PC-3 (cell line): ENCODE results near the gene CBX6.

Experiments used
- EZH2 ChIP-seq: fragments of 300-600 bp; sonication (generic); IDR thresholded peaks from one replicate; pipeline ENCODE4 v1.6.1; 2017; ENCODE audit warnings: antibody characterized with exemption, mild to moderate bottlenecking, low read length; ENCODE audit not compliant: unreplicated experiment
- EZH2phosphoT487 ChIP-seq: fragments of 300-600 bp; sonication (generic); IDR thresholded peaks from 2 replicates; pipeline ENCODE4 v1.6.1; 2018; ENCODE audit warnings: mild to moderate bottlenecking, antibody characterized with exemption, low read length, borderline replicate concordance
- TF ChIP-seq, protein P1 (sequence below): fragments of 300-600 bp; sonication (generic); conservative IDR thresholded peaks from 2 replicates; pipeline ENCODE4 v1.5.1; 2017; ENCODE audit warnings: antibody characterized with exemption, low read depth, mild to moderate bottlenecking, low read length

DNA sequence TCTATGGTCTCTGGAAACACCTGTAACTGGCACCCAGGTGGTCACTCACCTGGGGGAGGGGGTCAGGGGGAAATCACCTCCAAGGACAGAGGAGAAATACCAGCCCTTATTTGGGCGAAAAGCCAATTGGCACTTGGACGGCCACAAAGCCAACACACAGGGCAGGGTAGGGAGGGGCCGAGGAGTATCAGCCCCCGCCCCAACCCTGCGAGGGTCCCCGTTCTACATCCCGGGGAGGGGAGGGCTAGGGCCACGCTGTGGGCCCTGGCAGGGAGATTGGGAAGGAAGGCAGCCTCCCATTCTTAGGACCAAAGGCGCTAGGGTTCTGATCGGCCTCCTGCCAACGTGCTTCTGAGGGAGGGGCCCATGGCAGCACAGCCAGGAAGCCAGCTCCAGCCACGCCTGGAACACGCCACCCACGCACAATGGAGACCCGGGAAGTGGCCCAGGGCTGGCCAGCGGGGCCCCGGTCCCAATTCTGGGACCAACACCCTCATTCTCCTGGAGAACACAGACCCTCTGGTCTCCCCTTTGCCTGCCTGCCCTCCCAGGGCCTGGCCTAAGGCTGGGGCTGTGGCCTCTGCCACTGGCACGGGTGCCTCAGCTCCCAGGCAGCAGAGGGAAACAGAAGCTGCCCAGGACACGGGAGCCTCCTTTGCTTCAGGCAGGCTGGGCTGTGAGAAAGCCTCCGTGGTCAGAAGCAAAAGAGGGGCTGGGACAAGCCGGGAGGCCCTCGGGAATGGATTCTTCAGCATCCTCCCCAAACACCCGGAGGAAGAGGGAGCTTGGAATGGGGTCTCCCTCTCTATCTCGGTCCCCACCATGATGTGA is 7.4 kb downstream of the CBX6 start:
- TF ChIP-seq, protein P1, sequence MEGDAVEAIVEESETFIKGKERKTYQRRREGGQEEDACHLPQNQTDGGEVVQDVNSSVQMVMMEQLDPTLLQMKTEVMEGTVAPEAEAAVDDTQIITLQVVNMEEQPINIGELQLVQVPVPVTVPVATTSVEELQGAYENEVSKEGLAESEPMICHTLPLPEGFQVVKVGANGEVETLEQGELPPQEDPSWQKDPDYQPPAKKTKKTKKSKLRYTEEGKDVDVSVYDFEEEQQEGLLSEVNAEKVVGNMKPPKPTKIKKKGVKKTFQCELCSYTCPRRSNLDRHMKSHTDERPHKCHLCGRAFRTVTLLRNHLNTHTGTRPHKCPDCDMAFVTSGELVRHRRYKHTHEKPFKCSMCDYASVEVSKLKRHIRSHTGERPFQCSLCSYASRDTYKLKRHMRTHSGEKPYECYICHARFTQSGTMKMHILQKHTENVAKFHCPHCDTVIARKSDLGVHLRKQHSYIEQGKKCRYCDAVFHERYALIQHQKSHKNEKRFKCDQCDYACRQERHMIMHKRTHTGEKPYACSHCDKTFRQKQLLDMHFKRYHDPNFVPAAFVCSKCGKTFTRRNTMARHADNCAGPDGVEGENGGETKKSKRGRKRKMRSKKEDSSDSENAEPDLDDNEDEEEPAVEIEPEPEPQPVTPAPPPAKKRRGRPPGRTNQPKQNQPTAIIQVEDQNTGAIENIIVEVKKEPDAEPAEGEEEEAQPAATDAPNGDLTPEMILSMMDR: no peak
- TF ChIP-seq EZH2 (no peak), EZH2phosphoT487 (no peak)
